Measurements from ENCODE around the gene EIF4G1.

DNA sequence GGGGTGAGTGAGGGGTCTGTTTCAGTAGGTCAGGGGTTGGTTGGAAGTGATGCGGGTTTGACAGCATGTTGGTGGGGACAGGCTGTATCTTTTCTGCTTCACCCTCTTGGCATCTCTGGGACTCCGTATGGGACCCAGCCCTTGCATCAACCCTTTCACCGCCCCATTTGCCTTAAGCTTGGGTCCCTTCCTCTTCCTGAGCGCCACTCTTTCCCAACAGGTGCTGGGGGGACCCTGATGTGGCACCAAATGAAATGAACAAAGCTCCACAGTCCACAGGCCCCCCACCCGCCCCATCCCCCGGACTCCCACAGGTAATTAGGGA lies 1.1 kb downstream of the EIF4G1 start:
- TF ChIP-seq CTCF (IDR thresholded peaks at IDR 0.05) (no peak), POLR2A (IDR thresholded peaks at IDR 0.05) (no peak)
